Measurements from ENCODE around the gene COL4A2.

GRCh38 chr13:110505594-110505993 is 198.5 kb downstream of the COL4A2 start:
- TF ChIP-seq CTCF (IDR thresholded peaks at IDR 0.05; ENCODE audit: low read depth, low read length, missing input control): no peak
- TF ChIP-seq ZBTB33 (IDR thresholded peaks at IDR 0.05): no peak
- no peak for TF ChIP-seq MAX (IDR thresholded peaks at IDR 0.05)
- TF ChIP-seq TAF1 (conservative IDR thresholded peaks at IDR 0.05): no peak
- no peak for TF ChIP-seq REST (IDR thresholded peaks at IDR 0.05)
- TF ChIP-seq RAD21 (IDR thresholded peaks at IDR 0.05): no peak
- TF ChIP-seq YY1 (IDR thresholded peaks at IDR 0.05): no peak
- TF ChIP-seq JUND (IDR thresholded peaks at IDR 0.05): no peak
- no peak for TF ChIP-seq ATF3 (IDR thresholded peaks at IDR 0.05)
- no peak for TF ChIP-seq HNF4G (IDR thresholded peaks at IDR 0.05)
- TF ChIP-seq FOXA1 (IDR thresholded peaks at IDR 0.05): no peak
- no peak for TF ChIP-seq EGR1 (IDR thresholded peaks at IDR 0.05; ENCODE audit: low read depth in 2 of 2)
- no peak for TF ChIP-seq RXRA (IDR thresholded peaks at IDR 0.05)
- no peak for TF ChIP-seq GABPA (IDR thresholded peaks at IDR 0.05 in 1 of 2, conservative IDR thresholded peaks at IDR 0.05 in 1 of 2)

Measured in liver (tissue), 3 donors.